DND-41 (cell line): ENCODE measurements around the gene COTL1.

Experiments used
- ATAC-seq: fragments of 200-7000 bp; cut with Tn5 transposase; 3 replicates; pipeline ENCODE4 v1.9.1; 2021; ENCODE audit warnings: low read depth; ENCODE audit not compliant: insufficient read depth
- DNase-seq: peaks from one replicate; pipeline ENCODE4 v3.0.0-alpha.2; 2020
- H2AFZ ChIP-seq: 2 replicates; pipeline ENCODE4 v1.6.0; 2012; ENCODE audit warnings: low read depth, low read length
- H3K27ac ChIP-seq: 2 replicates; pipeline ENCODE4 v1.5.1; 2012; ENCODE audit warnings: low read length, inconsistent platforms
- H3K27me3 ChIP-seq: fragments of 200-600 bp; sonication (generic); 2 replicates; pipeline ENCODE4 v1.6.0; 2012; ENCODE audit warnings: low read length, mild to moderate bottlenecking, inconsistent platforms; ENCODE audit not compliant: insufficient read depth, poor library complexity
- H3K36me3 ChIP-seq: 2 replicates; pipeline ENCODE4 v1.5.1; 2012; ENCODE audit warnings: low read length, inconsistent platforms; ENCODE audit not compliant: insufficient read depth
- H3K4me1 ChIP-seq: 2 replicates; pipeline ENCODE4 v1.5.1; 2012; ENCODE audit warnings: mild to moderate bottlenecking, low read length; ENCODE audit not compliant: insufficient read depth
- H3K4me2 ChIP-seq: 2 replicates; pipeline ENCODE4 v1.6.0; 2012; ENCODE audit warnings: mild to moderate bottlenecking, moderate library complexity, low read length, inconsistent platforms; ENCODE audit not compliant: insufficient read depth
- H3K4me3 ChIP-seq, 2 experiments: fragments of 200-600 bp in 1 of 2; shearing (Covaris generic) in 1 of 2; 2 replicates each; pipeline ENCODE4 v1.5.1; 2012 to 2016; ENCODE audit warnings: inconsistent platforms in 2 of 2, low read length in 2 of 2, mild to moderate bottlenecking in 2 of 2, low read depth in 1 of 2, moderate library complexity in 1 of 2
- H3K79me2 ChIP-seq: 2 replicates; pipeline ENCODE4 v1.6.0; 2012; ENCODE audit warnings: low read length, inconsistent platforms; ENCODE audit not compliant: insufficient read depth
- H3K9ac ChIP-seq: 2 replicates; pipeline ENCODE4 v1.6.0; 2012; ENCODE audit warnings: low read depth, mild to moderate bottlenecking, inconsistent platforms, low read length, moderate library complexity
- H3K9me3 ChIP-seq: 2 replicates; pipeline ENCODE4 v1.5.1; 2012; ENCODE audit warnings: low read length, moderate library complexity, mild to moderate bottlenecking, inconsistent platforms; ENCODE audit not compliant: insufficient read depth, severe bottlenecking
- H4K20me1 ChIP-seq: 2 replicates; pipeline ENCODE4 v1.6.0; 2012; ENCODE audit warnings: low read length; ENCODE audit not compliant: insufficient read depth
- EZH2 ChIP-seq: IDR thresholded peaks from 3 replicates; pipeline ENCODE4 v1.6.1; 2012; ENCODE audit warnings: borderline replicate concordance, low read depth, mild to moderate bottlenecking, moderate library complexity, low read length, inconsistent platforms; ENCODE audit not compliant: severe bottlenecking
- TF ChIP-seq, protein P1 (sequence below): IDR thresholded peaks from 2 replicates; pipeline ENCODE4 v1.5.1; 2012; ENCODE audit warnings: borderline replicate concordance, low read length, moderate library complexity, mild to moderate bottlenecking; ENCODE audit not compliant: poor library complexity, severe bottlenecking; ENCODE audit errors: extremely low read depth

Gene COTL1

DNA sequence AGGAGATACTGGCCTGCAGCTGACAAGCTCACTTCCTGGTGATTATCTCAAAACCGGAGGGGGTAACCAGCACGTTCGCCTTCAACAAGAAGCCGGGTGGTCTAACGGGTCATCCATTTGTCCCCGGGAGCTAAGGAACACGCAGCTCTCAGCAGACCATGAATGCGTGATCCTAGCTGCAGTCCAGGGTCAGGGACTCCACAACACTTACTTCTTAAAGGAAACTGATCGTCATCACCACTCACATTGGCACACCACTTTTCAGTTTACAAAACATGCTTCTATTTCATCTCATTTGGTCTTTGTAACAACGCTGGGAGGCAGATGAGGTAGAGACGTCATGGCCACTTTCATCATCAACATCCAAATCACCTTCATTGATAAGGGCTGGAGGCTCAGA is 25.2 kb downstream of the COTL1 start:
- Histone ChIP-seq H3K9me3 (no peaks in the 10 kb centered on the region), H3K27me3 (peaks cover 1% of the 10 kb centered on the region), H3K27ac (no peak overlapping the region), H3K79me2 (no peaks in the 10 kb centered on the region), H3K4me1 (no peaks in the 10 kb centered on the region), H3K36me3 (no peaks in the 10 kb centered on the region), H2AFZ (no peak overlapping the region), H3K4me3 (no peak overlapping the region), H4K20me1 (no peaks in the 10 kb centered on the region), H3K4me2 (no peak overlapping the region), H3K9ac (no peak overlapping the region)
- ATAC-seq (no peak), DNase-seq (no peak)
- TF ChIP-seq, protein P1, sequence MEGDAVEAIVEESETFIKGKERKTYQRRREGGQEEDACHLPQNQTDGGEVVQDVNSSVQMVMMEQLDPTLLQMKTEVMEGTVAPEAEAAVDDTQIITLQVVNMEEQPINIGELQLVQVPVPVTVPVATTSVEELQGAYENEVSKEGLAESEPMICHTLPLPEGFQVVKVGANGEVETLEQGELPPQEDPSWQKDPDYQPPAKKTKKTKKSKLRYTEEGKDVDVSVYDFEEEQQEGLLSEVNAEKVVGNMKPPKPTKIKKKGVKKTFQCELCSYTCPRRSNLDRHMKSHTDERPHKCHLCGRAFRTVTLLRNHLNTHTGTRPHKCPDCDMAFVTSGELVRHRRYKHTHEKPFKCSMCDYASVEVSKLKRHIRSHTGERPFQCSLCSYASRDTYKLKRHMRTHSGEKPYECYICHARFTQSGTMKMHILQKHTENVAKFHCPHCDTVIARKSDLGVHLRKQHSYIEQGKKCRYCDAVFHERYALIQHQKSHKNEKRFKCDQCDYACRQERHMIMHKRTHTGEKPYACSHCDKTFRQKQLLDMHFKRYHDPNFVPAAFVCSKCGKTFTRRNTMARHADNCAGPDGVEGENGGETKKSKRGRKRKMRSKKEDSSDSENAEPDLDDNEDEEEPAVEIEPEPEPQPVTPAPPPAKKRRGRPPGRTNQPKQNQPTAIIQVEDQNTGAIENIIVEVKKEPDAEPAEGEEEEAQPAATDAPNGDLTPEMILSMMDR = no peak
- no peak for TF ChIP-seq EZH2

DNA sequence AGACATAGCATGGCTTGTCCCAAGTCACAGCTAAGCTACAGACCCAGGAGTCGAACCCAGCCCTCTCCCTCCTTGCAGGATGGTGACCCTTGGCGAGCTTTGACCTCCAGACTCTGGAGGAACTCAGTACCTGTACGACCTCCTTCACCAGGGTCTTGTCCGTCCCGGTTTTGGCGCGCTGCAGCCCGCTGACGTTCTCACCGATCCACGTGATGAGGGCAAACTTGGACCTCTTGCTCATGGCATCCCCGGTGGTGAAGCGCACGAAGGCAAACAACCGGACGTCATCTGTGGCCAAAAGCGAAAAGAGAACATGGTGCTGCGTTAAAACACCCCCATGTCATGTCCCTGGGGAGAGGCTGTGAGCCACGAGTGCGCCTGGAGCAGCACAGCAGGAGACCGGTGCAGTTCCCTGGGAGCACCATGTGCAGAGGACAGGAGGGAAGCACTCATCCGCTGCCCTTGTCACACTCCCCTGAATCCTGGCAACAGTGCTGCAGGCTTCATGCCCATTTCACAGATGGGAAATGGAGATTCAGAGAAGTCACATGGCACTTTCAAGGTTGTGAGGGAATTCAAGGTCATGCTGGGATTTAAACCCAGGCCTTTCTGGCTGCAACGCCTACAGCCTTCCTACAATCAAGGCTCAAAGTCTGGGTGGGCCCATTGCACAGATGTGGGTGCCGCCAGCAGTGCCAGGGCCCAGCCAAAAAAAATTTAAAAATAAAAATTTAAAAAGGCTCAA is 27.7 kb downstream of the COTL1 start:
- H3K27me3 ChIP-seq = no peaks in the 10 kb centered on the region
- ATAC-seq (no peak), DNase-seq (no peak)
- H3K9me3 ChIP-seq = no peaks in the 10 kb centered on the region
- no peaks in the 10 kb centered on the region for H3K79me2 ChIP-seq
- H2AFZ ChIP-seq = no peak overlapping the region
- TF ChIP-seq EZH2 = no peak
- TF ChIP-seq, protein P1 = no peak
- H3K27ac ChIP-seq = no peak overlapping the region
- H3K9ac ChIP-seq = no peak overlapping the region
- H3K36me3 ChIP-seq = no peaks in the 10 kb centered on the region
- no peak overlapping the region for H3K4me3 ChIP-seq
- no peaks in the 10 kb centered on the region for H4K20me1 ChIP-seq
- H3K4me1 ChIP-seq = no peaks in the 10 kb centered on the region
- H3K4me2 ChIP-seq = no peak overlapping the region

DNA sequence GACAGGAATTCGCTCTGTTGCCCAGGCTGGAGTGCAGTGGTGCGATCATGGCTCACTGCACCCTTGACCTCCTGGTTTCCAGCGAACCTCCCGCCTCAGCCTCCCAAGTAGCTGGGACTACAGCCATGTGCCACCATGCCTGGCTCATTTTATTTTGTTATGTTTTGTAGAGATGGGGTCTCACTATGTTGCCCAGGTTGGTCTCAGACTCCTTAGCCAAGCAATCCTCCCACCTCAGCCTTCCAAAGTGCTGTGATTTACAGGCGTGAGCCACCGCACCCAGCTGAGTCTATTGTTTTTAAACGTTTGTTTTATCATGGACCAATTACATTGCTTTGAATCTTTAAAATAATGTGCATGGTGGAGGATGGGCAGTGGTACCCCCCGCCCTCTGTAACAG is 28.9 kb downstream of the COTL1 start:
- H3K9me3 ChIP-seq = no peaks in the 10 kb centered on the region
- no peaks in the 10 kb centered on the region for H4K20me1 ChIP-seq
- H3K4me1 ChIP-seq = no peaks in the 10 kb centered on the region
- no peaks in the 10 kb centered on the region for H3K79me2 ChIP-seq
- H2AFZ ChIP-seq = no peak overlapping the region
- no peak overlapping the region for H3K9ac ChIP-seq
- ATAC-seq (no peak), DNase-seq (no peak)
- H3K27ac ChIP-seq = no peak overlapping the region
- no peaks in the 10 kb centered on the region for H3K36me3 ChIP-seq
- TF ChIP-seq EZH2 = no peak
- TF ChIP-seq, protein P1 = no peak
- H3K4me3 ChIP-seq = no peak overlapping the region
- no peaks in the 10 kb centered on the region for H3K27me3 ChIP-seq
- no peak overlapping the region for H3K4me2 ChIP-seq
